ENCODE results near the gene RPS16.

RPS16 gene

GRCh38 chr19:39483141-39483540 lies 47.4 kb upstream of the RPS16 start (continued):
- no peak for TF ChIP-seq ATF2 (tag by site-specific recombination; IDR thresholded peaks at IDR 0.05; ENCODE audit: low read depth)

- H3K27ac ChIP-seq (ENCODE audit: extremely low read depth, low read depth, low read length), result peak overlapping the region; percentile 88
- ChIA-PET CTCF (interaction anchor here (0.8 to 1.1 kb wide), 5 partner anchors 14 to 58 kb away, joined by 3 to 6 read pairs (median 3); partner anchors contain the start of genes EID2 and EID2B), POLR2A (interaction anchor here (0.9 to 1.6 kb wide), 7 partner anchors 17 to 51 kb away, joined by 3 to 7 read pairs (median 5); partner anchors contain the start of genes DLL3, EID2B and RPS16)
- peaks cover 15% of the 10 kb centered on the region for H3K4me1 ChIP-seq (ENCODE audit: control insufficient read depth, insufficient read depth, low read length)
- peaks cover 41 to 61% of the 10 kb centered on the region in 2 experiments for H3K36me3 ChIP-seq (ENCODE audit: control insufficient read depth in 2 of 2, insufficient read depth in 1 of 2, low read length in 2 of 2)
- no peaks in the 10 kb centered on the region for H3K9me3 ChIP-seq (ENCODE audit: control insufficient read depth, insufficient read depth, low read depth, low read length)
- H3K4me3 ChIP-seq (ENCODE audit: low read depth, low read length), result peak overlapping the region; percentile 65
- TF ChIP-seq ZNF580 (tag by site-specific recombination; IDR thresholded peaks at IDR 0.05) (no peak), ZNF239 (tag by site-specific recombination; IDR thresholded peaks at IDR 0.05) (no peak), ZNF645 (tag by site-specific recombination; IDR thresholded peaks at IDR 0.05) (no peak)
Observed at GRCh38 chr19:39481676-39482075, 45.9 kb upstream of the RPS16 start.

GRCh38 chr19:39481229-39481545 lies 45.4 kb upstream of the RPS16 start:
- H3K9me3 ChIP-seq (ENCODE audit: control insufficient read depth, insufficient read depth, low read depth, low read length), result no peaks in the 10 kb centered on the region
- ChIA-PET POLR2A (interaction anchor here (0.6 to 1.6 kb wide), 33 partner anchors 10 to 1783 kb away, joined by 3 to 39 read pairs (median 5); partner anchors contain the start of genes DLL3, EID2, EID2B and HNRNPUL1), CTCF (interaction anchor here (0.6 to 1.2 kb wide), 8 partner anchors 15 to 363 kb away, joined by 3 to 4 read pairs (median 3); partner anchors contain the start of genes EID2B and SUPT5H)
- H3K4me1 ChIP-seq (ENCODE audit: control insufficient read depth, insufficient read depth, low read length), result peaks cover 15% of the 10 kb centered on the region
- H3K4me3 ChIP-seq (ENCODE audit: low read depth, low read length), result peak overlapping the region; percentile 65
- H3K27ac ChIP-seq (ENCODE audit: extremely low read depth, low read depth, low read length), result peak overlapping the region; percentile 88
- peaks cover 41 to 61% of the 10 kb centered on the region in 2 experiments for H3K36me3 ChIP-seq (ENCODE audit: control insufficient read depth in 2 of 2, insufficient read depth in 1 of 2, low read length in 2 of 2)
- TF ChIP-seq ZNF138 (tag by site-specific recombination; IDR thresholded peaks at IDR 0.05; ENCODE audit: borderline replicate concordance) (no peak), ZNF561 (tag by site-specific recombination; IDR thresholded peaks at IDR 0.05; ENCODE audit: borderline replicate concordance) (no peak), ZNF280C (tag by site-specific recombination; IDR thresholded peaks at IDR 0.05) (peak; percentile 83; the same call in 1 of the 2 replicates), PBX3 (CRISPR knock-in tag; IDR thresholded peaks at IDR 0.05) (no peak), ZNF843 (tag by site-specific recombination; IDR thresholded peaks at IDR 0.05) (no peak), ZNF211 (tag by site-specific recombination; IDR thresholded peaks at IDR 0.05; ENCODE audit: low read depth) (no peak), TRIM28 (IDR thresholded peaks at IDR 0.05; ENCODE audit: borderline replicate concordance, low read length) (no peak), ZNF626 (tag by site-specific recombination; IDR thresholded peaks at IDR 0.05) (no peak), ZNF785 (tag by site-specific recombination; IDR thresholded peaks at IDR 0.05) (no peak), ZNF133 (tag by site-specific recombination; IDR thresholded peaks at IDR 0.05) (0 out of 2 replicates have a peak, but pooled peaks have one; percentile 1), ZNF596 (tag by site-specific recombination; IDR thresholded peaks at IDR 0.05) (no peak), ZFP37 (tag by site-specific recombination; IDR thresholded peaks at IDR 0.05) (no peak), ZNF433 (tag by site-specific recombination; IDR thresholded peaks at IDR 0.05; ENCODE audit: low read depth) (no peak), ZNF19 (tag by site-specific recombination; IDR thresholded peaks at IDR 0.05; ENCODE audit: low read depth) (no peak), ZEB2 (tag by site-specific recombination; IDR thresholded peaks at IDR 0.05) (no peak), ZNF518A (tag by site-specific recombination; conservative IDR thresholded peaks at IDR 0.05; ENCODE audit: low read depth) (no peak), ZNF274 (IDR thresholded peaks at IDR 0.05; ENCODE audit: low read length) (no peak), ZNF274 (tag by site-specific recombination; IDR thresholded peaks at IDR 0.05; ENCODE audit: borderline replicate concordance) (0 out of 2 replicates have a peak, but pooled peaks have one; percentile 30)
